ENCODE measurements around the gene ZNF135.
A peak's percentile ranks its signal among the peaks of the same experiment; 100 is the strongest.

The ZNF135 gene

DNA sequence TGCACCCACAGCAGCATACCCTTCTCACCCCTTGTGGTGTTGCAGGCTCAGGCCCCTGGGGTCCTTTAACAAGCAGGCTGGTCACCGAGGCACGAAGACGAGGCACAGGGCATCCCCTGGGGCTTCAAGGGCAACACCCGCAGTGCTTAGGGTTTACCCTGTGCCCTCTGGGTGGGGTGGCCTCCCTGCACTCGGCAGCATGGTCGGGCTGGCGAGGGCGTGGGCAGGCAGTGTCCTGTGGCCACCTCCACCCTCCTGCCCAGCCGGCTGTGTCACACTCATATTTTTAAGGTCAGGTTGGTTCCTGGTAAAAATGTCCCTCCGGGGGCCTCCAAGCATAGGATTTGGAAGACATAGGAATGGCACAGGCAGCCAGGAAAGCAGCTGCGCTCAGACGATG lies 11.4 kb upstream of the ZNF135 start:
- Histone ChIP-seq H3K27me3 (no peaks in the 10 kb centered on the region), H3K4me1 (no peaks in the 10 kb centered on the region), H3K4me3 (no peak overlapping the region), H3K9me3 (peaks cover 0 to 87% (median 82%) of the 10 kb centered on the region in 3 donors), H3K27ac (no peak overlapping the region), H3K36me3 (peaks cover 0 to 4% (median 0%) of the 10 kb centered on the region in 3 donors)
- intact Hi-C loops (cut with DNase I; ENCODE audit: low total_unique reads) = no loop called here
- no peak for DNase-seq
- TF ChIP-seq, protein P1, sequence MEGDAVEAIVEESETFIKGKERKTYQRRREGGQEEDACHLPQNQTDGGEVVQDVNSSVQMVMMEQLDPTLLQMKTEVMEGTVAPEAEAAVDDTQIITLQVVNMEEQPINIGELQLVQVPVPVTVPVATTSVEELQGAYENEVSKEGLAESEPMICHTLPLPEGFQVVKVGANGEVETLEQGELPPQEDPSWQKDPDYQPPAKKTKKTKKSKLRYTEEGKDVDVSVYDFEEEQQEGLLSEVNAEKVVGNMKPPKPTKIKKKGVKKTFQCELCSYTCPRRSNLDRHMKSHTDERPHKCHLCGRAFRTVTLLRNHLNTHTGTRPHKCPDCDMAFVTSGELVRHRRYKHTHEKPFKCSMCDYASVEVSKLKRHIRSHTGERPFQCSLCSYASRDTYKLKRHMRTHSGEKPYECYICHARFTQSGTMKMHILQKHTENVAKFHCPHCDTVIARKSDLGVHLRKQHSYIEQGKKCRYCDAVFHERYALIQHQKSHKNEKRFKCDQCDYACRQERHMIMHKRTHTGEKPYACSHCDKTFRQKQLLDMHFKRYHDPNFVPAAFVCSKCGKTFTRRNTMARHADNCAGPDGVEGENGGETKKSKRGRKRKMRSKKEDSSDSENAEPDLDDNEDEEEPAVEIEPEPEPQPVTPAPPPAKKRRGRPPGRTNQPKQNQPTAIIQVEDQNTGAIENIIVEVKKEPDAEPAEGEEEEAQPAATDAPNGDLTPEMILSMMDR (IDR thresholded peaks at IDR 0.05) = no peak

DNA sequence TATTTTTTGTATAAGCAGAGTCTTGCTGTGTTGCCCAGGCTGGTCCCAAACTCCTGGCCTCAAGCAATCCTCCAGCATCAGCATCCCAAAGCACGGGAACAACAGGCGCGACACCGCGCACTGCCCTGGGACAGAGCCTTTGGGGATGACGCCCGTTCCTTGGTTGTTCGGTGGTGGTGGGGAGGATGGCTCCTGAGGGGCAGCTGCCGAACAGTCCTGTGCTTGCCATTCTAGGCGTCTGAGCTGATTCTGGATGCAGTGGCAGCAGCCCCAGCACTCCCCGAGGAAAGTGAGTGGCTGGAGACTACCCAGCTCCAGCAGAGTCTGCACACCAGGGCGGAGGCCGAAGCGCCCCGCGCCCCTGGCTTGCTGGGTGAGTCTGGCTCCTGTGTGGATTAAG lies 6.8 kb upstream of the ZNF135 start:
- TF ChIP-seq, protein P1 (IDR thresholded peaks at IDR 0.05) = no peak
- peaks cover 2 to 49% (median 41%) of the 10 kb centered on the region in 3 donors for H3K9me3 ChIP-seq
- no peak overlapping the region for H3K4me3 ChIP-seq
- no peaks in the 10 kb centered on the region for H3K36me3 ChIP-seq
- H3K27ac ChIP-seq = no peak overlapping the region
- DNase-seq = no peak
- H3K4me1 ChIP-seq = no peaks in the 10 kb centered on the region
- H3K27me3 ChIP-seq = no peaks in the 10 kb centered on the region
- intact Hi-C loops (cut with DNase I; ENCODE audit: low total_unique reads) = no loop called here

DNA sequence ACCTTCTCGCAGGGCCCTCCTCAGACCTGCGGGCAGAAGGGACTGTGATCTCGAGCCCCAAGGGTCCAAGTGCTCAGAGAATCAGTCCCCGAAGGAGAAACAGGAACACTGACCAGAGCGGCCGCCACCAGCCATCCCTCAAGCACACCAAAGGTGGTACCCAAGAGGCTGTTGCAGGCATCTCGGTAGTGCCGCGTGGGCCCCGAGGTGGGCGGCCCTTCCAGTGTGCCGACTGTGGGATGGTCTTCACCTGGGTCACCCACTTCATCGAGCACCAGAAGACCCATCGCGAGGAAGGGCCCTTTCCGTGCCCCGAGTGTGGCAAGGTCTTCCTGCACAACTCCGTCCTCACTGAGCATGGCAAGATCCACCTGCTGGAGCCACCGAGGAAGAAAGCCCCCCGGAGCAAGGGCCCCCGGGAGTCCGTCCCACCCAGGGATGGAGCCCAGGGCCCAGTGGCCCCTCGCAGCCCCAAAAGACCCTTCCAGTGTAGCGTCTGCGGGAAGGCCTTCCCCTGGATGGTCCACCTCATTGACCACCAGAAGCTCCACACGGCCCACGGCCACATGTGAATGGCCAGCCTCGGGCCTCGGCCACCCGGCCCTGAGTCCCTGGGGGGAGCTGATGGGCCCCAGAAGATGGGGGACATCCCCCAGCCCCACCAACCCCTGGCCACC lies 5.5 kb upstream of the ZNF135 start:
- DNase-seq = no peak
- TF ChIP-seq, protein P1 (IDR thresholded peaks at IDR 0.05) = no peak
- peaks cover 2 to 38% (median 28%) of the 10 kb centered on the region in 3 donors for H3K9me3 ChIP-seq
- no peak overlapping the region for H3K27ac ChIP-seq
- no peaks in the 10 kb centered on the region for H3K27me3 ChIP-seq
- intact Hi-C loops (cut with DNase I; ENCODE audit: low total_unique reads) = no loop called here
- H3K36me3 ChIP-seq = no peaks in the 10 kb centered on the region
- no peak overlapping the region for H3K4me3 ChIP-seq
- peaks cover 0 to 2% (median 1%) of the 10 kb centered on the region in 4 donors for H3K4me1 ChIP-seq

DNA sequence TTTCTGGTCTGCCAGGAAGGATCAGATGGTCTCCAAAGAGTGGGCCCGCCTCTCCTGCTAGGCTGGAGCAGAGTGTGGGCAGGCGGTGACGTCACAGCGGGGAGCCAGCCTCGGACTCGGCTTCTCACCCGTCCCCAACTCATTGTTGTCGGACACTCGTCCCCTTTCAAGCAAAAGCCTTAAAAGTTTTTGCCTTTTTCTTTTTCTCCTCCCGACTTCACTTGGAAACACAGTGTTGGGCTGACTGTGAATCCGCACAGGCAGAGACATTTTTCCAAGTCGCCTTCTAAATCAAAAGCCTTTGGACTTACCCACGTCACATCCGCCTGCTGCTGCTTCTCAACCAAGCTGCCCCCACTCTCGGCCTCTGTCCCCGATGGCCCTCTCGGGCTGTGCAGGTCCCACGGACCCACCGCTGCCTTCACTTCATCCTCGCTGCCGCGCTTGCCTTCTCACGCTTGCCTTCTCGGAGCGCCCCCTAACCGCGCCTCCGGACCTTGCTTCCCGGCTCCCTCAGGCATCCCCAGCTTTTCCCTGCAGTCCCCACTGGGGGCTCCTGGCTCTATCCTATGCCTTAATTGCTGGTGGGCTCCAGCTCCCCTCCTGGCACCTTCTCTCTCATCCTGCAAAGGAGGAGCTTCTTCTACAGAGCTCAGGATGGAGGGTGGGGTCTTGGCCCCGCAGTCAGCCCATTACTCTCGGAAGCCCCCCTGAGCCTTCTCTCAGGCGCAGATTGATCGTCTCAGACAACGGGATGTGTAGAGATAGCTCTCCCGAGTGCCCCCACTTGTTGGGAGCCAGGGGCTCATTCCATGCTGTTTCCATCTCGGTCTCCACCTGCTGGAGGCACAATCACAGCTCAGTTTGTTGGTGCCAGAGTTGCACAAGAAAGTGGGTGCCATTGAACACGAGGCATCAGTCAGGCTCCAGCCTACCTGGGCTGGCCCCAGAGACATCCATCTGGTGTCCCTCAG lies 3.9 kb upstream of the ZNF135 start:
- H3K36me3 ChIP-seq = no peaks in the 10 kb centered on the region
- H3K27me3 ChIP-seq = no peaks in the 10 kb centered on the region
- TF ChIP-seq, protein P1 (IDR thresholded peaks at IDR 0.05) = no peak
- H3K4me3 ChIP-seq = peak overlapping the region; percentile 33 to 36
- DNase-seq = no peak
- H3K4me1 ChIP-seq = peaks cover 0 to 12% (median 10%) of the 10 kb centered on the region in 4 donors
- peak overlapping the region in 1 of 2 donors; percentile 31 for H3K27ac ChIP-seq
- intact Hi-C loops (cut with DNase I; ENCODE audit: low total_unique reads) = no loop called here
- H3K9me3 ChIP-seq = peaks cover 2 to 29% (median 16%) of the 10 kb centered on the region in 3 donors

DNA sequence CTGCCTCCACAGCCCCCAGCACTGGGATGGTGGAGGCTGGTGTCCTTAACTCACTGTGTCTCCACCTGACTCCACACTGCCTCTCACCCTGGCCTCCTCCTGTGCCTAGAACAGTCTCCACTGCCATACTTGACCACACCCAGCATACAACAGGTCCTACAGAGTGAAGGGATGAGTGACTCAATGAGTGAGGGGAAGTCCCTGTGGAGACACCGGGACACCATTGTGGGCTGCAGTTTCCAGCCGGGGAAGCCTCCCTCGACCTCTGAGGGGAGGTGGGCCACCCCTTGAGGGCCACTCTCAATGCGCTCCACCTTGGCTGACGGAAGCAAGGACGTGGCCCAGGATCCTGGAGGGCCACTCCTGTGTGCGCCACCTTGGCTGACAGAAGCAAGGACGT lies 2.8 kb upstream of the ZNF135 start:
- Histone ChIP-seq H3K27ac (no peak overlapping the region), H3K4me3 (no peak overlapping the region), H3K4me1 (peaks cover 0 to 12% (median 11%) of the 10 kb centered on the region in 4 donors), H3K36me3 (no peaks in the 10 kb centered on the region), H3K9me3 (peaks cover 2 to 22% (median 5%) of the 10 kb centered on the region in 3 donors), H3K27me3 (no peaks in the 10 kb centered on the region)
- no peak for DNase-seq
- TF ChIP-seq, protein P1 (IDR thresholded peaks at IDR 0.05) = no peak
- intact Hi-C loops (cut with DNase I; ENCODE audit: low total_unique reads) = no loop called here
